ENCODE data around the gene VPS8.
"Not testable (repeated sequence)": the region's sequence is repeated elsewhere in the genome, so short reads cannot be mapped to it uniquely, and the experiment has no call there.

The VPS8 gene

DNA sequence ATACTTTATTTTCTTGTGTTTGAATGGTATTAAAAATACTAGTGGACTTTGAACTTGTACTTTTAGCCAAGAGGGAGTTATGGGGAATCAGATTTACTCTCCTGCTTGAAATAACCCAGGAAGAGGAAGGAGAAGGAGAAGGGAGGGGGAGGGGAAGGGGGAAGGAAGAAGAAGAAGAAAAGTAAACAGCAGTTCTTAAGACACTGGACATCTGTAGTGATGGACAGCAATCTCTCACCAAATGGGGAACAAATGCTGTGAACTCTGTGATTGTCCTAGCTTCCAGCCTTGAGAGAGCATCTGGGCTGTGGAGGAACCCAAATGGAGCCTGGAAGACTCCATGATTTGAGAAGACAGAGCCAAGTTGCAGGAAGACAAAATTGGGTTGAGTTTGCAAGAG lies 52.0 kb downstream of the VPS8 start:
- DNase-seq (ENCODE audit: low spot score): no peak

GRCh38 chr3:184868477-184868876 lies 56.5 kb downstream of the VPS8 start:
- no peak for DNase-seq (ENCODE audit: low spot score)

- DNase-seq (ENCODE audit: low spot score): no peak
These were observed 60.2 kb downstream of the VPS8 start for GRCh38 chr3:184872200-184872599.

- DNase-seq (ENCODE audit: low spot score): no peak
These were observed 61.2 kb downstream of the VPS8 start for GRCh38 chr3:184873141-184873540.

- DNase-seq (ENCODE audit: low spot score): peak; percentile 41
These were observed 63.0 kb downstream of the VPS8 start for GRCh38 chr3:184874709-184875644.

DNA sequence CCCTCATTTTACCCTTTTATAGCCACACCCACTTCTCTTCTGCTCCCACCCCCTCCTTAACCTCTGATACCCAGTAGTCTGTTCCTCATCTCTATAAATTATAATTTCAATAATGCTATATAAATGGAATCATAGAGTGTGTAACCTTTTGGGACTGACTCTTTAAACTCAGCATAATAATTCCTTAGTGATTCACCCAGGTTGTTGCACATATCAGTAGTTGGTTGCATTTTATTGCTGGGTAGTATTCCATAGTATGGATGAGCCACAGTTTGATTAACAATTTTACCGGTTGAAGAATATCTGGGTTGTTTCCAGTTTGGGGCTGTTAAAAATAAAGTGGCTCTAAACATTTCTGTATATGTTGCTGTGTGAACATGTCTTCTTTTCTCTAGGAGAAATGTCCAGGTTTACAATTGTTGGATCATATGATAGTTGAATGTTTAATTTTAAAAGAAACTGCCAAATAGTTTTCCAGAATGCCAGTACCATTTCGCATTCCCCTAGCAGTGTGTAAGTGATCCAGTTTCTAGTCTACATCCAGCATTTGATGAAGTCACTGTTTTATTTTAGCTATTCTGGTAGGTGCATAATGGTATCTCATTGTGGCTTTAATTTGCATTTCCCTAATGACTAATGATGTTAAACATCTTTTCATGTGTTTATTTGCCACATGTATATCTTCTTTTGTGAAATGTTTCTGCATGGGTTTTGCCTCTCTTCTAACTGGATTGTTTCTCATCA lies 68.5 kb downstream of the VPS8 start:
- DNase-seq (ENCODE audit: low spot score): no peak

- DNase-seq (ENCODE audit: low spot score): no peak
These were observed 72.5 kb downstream of the VPS8 start for GRCh38 chr3:184884359-184885017.

DNA sequence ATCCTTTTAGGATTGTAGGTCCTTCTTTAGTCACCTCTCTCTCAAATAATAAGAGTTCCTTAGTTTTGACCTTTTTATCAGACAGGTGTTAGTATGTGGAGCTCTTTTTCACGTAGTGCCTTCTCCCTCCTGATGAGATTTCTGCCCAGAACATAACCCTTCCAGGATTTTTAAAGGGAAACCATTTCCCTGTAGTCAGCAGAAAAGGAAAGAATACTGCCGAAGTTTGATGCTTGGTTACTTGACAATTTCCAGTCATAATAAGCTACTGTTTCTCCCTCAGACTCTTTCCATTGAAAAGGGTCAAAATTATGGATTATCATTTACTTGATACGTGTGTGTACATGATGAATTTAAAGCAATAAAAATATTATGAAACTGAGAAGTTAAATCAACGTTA lies 73.1 kb downstream of the VPS8 start:
- no peak for DNase-seq (ENCODE audit: low spot score)

DNA sequence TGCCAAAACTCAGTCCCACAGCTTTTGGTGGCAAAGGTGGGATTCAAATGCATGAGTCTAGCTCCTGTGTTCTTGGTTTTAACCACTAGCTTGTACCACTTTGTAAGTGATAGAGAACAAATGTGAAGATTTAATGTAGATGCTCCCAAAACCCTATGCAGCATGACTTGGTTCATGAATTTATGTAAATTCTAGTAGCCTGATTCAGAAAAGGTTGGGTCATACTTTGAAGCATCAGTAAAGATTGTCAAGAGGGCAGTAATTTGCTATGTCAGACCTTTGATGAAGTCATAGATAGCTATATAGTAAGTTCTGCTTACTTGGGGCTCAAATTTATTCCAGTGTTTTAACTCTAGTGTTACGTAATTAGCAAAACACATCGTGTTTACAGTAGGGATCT lies 75.6 kb downstream of the VPS8 start:
- DNase-seq (ENCODE audit: low spot score): no peak

DNA sequence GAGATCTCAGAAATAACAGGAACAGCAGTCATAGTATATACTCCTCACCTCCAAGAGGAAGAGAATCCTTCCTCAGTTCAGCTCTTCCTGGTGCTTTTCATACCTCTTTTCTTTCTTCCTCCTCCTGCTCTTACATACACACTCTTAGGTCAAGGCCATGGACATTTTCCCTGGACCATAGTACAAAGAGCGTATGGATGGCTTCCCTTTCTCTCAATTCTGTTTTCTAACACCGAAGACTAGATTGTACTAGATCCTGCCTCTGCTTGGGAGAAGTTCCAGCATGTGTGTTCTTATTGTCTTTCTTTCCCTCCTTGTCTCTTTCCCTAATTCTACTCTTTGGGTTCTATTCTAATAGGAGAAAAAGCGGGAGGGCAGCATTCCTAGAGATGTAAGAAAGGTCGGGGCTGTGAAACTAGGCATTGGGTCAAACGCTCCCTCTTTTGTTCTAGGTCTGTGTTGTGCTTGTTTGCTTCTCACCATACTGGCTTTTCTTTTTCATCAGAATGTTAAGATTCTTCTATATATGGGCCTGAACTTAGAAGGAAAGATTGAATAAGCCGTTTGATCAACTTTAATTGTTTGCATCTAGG lies 77.4 kb downstream of the VPS8 start:
- no peak for DNase-seq (ENCODE audit: low spot score)

DNA sequence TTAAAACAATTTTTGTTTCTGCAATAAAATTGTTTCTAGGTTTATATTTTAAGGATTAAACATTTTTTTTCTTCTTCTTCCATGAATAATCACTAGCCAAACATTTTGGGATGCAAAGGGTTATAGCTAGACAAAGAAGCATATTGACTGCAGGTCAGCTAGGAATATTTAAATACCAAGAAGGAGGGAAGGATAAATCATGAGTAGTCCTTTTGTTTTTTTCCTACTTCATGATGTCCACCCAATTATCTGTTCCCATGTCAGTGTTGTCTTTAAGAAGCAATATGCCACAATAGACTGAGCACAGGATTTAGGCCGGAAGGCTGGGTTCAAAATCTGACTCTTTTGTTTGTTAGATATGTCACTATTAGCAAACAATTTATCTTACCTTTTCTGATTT lies 82.1 kb downstream of the VPS8 start:
- no peak for DNase-seq (ENCODE audit: low spot score)

DNA sequence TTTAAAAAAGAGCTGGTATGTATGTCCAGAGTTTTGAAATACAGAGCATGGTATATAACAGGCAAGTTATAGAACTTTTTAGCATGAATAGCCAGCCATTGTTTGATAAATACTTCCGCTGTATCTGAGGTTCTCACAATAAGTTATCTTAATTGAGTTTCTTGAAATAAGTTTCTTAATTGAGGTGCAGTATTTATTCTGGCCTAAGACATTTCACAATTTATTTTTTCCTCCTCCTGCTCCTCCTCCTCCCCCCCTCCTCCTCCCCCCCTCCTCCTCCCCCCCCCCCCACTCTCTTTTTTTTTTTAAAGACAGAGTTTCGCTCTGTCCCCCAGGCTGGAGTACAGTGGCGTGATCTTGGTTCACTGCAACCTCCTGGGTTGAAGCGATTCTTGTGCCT lies 83.4 kb downstream of the VPS8 start:
- DNase-seq (ENCODE audit: low spot score): no peak

GRCh38 chr3:184896336-184896735 lies 84.4 kb downstream of the VPS8 start:
- no peak for DNase-seq (ENCODE audit: low spot score)

- DNase-seq (ENCODE audit: low spot score): no peak
These were observed 88.1 kb downstream of the VPS8 start for GRCh38 chr3:184899953-184900595.

GRCh38 chr3:184907031-184907430 lies 95.1 kb downstream of the VPS8 start:
- not testable (repeated sequence) for DNase-seq (ENCODE audit: low spot score)

DNA sequence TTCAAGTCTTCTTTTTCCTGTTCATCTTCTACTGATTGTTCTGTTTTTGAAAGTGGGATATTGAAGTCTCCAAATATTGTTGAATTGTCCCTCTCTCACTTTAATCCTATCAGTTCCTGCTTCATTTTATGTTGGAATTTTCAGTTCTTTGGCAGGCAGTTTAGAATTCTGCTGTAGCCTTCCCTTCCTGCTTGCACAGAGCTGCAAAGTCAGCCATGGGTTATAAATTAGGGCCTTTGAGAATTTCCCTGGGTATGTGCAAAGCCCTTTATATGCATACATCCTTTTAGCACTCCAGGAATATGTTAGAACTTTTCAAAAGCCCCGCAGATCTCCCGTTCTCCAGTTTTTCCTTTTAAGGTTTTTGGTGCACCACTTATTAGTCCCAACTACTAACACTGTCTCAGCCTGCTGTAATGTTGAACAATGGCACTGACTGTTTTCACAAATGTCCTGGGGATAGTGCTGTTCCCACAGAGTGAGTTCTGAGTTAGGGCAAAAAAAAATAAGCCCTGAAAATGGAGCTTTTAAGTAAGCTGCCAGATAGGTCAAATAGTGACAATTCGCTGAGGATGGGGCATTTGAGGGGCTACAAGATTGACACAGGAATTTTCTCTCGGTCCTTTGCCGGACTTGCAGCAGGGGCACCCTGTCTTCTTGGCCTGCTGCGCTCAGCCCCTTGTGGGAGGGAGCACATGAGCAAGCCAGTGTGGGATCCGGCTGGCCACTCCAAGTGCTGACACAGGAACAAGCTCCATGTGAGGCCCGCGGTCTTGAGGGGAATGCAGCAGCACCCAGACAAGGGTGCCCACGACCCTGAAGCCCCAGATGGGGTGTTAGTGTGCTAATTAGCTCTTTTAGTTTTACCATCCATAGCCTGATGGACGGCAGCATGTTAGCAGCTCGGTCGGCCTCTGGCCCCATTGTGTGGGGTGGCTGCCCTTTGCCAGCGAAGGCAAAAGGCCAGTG lies 96.0 kb downstream of the VPS8 start:
- DNase-seq (ENCODE audit: low spot score): no peak

DNA sequence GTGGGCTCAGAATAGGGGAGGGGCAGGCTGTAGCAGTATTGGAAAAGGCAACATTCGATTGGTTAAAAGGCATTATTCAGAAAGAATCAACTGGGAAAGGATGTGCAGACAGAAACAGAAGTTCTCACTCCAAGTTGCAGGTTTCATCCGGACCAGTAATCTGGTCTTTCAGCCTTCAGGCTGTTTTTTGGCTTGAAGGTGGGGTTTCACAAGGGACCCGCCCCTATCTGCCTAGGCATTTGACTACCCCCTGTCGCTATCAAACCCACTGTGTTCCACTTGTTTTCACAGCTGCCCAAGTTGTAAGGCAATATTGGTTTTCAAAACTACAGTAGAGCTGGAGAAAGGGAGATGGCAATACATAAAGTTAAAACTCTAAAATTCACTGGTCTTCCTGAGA lies 96.9 kb downstream of the VPS8 start:
- DNase-seq (ENCODE audit: low spot score): no peak

DNA sequence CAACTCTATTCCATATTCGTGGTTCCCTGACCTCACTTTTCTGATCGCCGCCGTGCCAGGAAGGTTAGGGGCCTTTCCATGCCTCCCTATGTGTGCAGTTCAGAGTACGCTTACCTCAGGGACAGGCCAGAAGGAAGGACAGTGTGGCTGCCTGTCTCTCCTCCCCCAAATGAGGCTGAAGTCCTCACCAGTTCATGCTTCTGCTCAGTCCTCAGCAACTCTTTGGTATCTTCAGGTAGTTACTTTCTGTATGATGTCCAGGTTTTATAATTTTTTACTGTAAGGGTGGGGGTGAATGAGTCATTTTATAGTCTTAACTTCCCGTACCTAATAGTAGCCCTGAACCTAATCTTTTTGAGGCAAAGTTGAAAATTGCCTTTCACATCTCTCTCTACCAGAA lies 98.7 kb downstream of the VPS8 start:
- DNase-seq (ENCODE audit: low spot score): peak; percentile 51

- DNase-seq (ENCODE audit: low spot score): peak; percentile 14
These were observed 99.6 kb downstream of the VPS8 start for GRCh38 chr3:184911570-184911969.

DNA sequence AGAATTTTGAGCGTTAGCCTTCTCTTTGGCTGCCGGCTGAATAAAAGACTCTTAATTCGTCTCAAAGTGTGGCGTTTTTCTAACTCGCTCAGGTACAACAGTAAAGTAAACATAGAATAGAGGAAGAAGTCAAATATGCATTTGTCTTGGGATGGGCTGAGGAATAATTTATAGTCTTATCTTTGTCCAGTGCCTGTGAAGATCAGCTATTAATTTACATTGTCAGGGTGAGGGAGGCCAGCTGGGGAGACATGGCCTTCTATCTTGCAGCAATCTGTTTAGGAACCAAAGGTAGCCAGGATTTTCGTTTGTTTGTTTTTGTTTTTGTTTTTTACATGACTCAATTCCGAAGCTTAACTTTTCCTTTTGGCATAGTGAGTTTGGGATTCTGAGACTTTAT lies 100.2 kb downstream of the VPS8 start:
- DNase-seq (ENCODE audit: low spot score): no peak

- DNase-seq (ENCODE audit: low spot score): no peak
These were observed 102.7 kb downstream of the VPS8 start for GRCh38 chr3:184914628-184915027.
